HG03457 (cell line): Measurements from ENCODE around the gene AVPR1A.

Experiments used
- ATAC-seq: cut with Tn5 transposase; IDR thresholded peaks from one replicate; pipeline ENCODE4 v1.9.1; 2021; ENCODE audit warnings: moderate number of reproducible peaks; ENCODE audit not compliant: unreplicated experiment

Gene AVPR1A

GRCh38 chr12:63095369-63095980, 55.5 kb downstream of the AVPR1A start:
- no peak for ATAC-seq

GRCh38 chr12:63093711-63094110, 57.3 kb downstream of the AVPR1A start:
- no peak for ATAC-seq

- no peak for ATAC-seq
These were observed 57.9 kb downstream of the AVPR1A start for GRCh38 chr12:63093084-63093483.
